Loucy (cell line): ENCODE results near the gene TPMT.

Source experiments
- H2AFZ ChIP-seq: fragments of 200-600 bp; sonication (generic); 2 replicates; pipeline ENCODE4 v1.6.0; 2016; ENCODE audit warnings: antibody characterized with exemption, mild to moderate bottlenecking, low read length, moderate library complexity
- H3F3A ChIP-seq: fragments of 200-600 bp; 2 replicates; pipeline ENCODE4 v1.6.0; 2016; ENCODE audit warnings: antibody characterized with exemption, low read depth, mild to moderate bottlenecking
- H3K27me3 ChIP-seq: fragments of 200-600 bp; sonication (generic); 2 replicates; pipeline ENCODE4 v1.6.1; 2014; ENCODE audit warnings: low read length, mild to moderate bottlenecking; ENCODE audit not compliant: insufficient read depth, poor library complexity, severe bottlenecking
- H3K36me3 ChIP-seq: fragments of 200-600 bp; sonication (generic); 2 replicates; pipeline ENCODE4 v1.6.1; 2016; ENCODE audit warnings: low read length; ENCODE audit not compliant: insufficient read depth
- H3K4me1 ChIP-seq: fragments of 200-600 bp; sonication (generic); 2 replicates; pipeline ENCODE4 v1.5.1; 2014; ENCODE audit warnings: low read length, mild to moderate bottlenecking; ENCODE audit not compliant: insufficient read depth, poor library complexity, severe bottlenecking
- H3K4me2 ChIP-seq: fragments of 200-600 bp; sonication (generic); 2 replicates; pipeline ENCODE4 v1.6.0; 2014; ENCODE audit warnings: antibody characterized with exemption, low read length, low read depth, mild to moderate bottlenecking; ENCODE audit not compliant: poor library complexity, severe bottlenecking
- H3K4me3 ChIP-seq: fragments of 200-600 bp; sonication (generic); 2 replicates; pipeline ENCODE4 v1.5.1; 2014; ENCODE audit warnings: low read length, mild to moderate bottlenecking, mixed read lengths; ENCODE audit not compliant: poor library complexity, severe bottlenecking
- H3K79me2 ChIP-seq: fragments of 200-600 bp; sonication (generic); 2 replicates; pipeline ENCODE4 v1.6.1; 2014; ENCODE audit warnings: low read length; ENCODE audit not compliant: insufficient read depth
- H3K9ac ChIP-seq: fragments of 200-600 bp; sonication (generic); 2 replicates; pipeline ENCODE4 v1.6.0; 2014; ENCODE audit warnings: mild to moderate bottlenecking, low read depth, low read length, moderate library complexity; ENCODE audit not compliant: poor library complexity, severe bottlenecking
- H3K9me2 ChIP-seq: fragments of 200-600 bp; sonication (generic); replicated peaks from 2 replicates; pipeline ENCODE4 v1.6.1; 2016; ENCODE audit warnings: low read depth, low read length, mixed read lengths
- H3K9me3 ChIP-seq: fragments of 200-600 bp; sonication (generic); 2 replicates; pipeline ENCODE4 v1.6.1; 2014; ENCODE audit warnings: mild to moderate bottlenecking, antibody characterized with exemption, low read length, low read depth; ENCODE audit not compliant: insufficient read depth
- H4K20me1 ChIP-seq: fragments of 200-600 bp; sonication (generic); 2 replicates; pipeline ENCODE4 v1.6.0; 2014; ENCODE audit warnings: antibody characterized with exemption, low read length, mild to moderate bottlenecking; ENCODE audit not compliant: insufficient read depth, poor library complexity, severe bottlenecking
- EZH2phosphoT487 ChIP-seq: fragments of 200-600 bp; IDR thresholded peaks from 2 replicates; pipeline ENCODE4 v1.6.1; 2018; ENCODE audit warnings: antibody characterized with exemption, mild to moderate bottlenecking, moderate library complexity, borderline replicate concordance
- TF ChIP-seq, protein P1 (sequence below): fragments of 200-600 bp; sonication (generic); conservative IDR thresholded peaks from 2 replicates; pipeline ENCODE4 v1.5.1; 2014; ENCODE audit warnings: mild to moderate bottlenecking, antibody characterized with exemption, low read length

The TPMT gene

DNA sequence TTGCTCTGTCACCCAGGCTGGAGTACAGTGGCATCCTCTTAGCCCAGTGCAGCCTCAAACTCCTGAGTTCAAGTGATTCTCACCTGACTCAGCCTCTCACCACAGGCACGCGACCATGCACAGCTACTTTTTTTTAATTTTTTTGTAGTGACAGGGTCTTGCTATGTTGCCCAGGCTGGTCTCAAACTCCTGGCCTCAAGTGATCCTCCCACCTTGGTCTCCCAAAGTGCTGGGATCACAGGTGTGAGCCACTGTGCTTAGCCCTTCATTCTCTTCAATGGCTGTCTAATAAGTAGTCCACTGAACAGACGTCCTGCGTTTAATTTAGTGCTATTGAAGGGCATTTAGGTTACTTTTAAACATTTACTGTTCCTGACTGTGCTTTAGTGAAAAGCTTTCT, 27.7 kb upstream of the TPMT start:
- Histone ChIP-seq H3K4me2 (no peak overlapping the region), H3F3A (no peaks in the 10 kb centered on the region), H3K4me1 (peaks cover 17% of the 10 kb centered on the region), H2AFZ (no peak overlapping the region), H4K20me1 (no peaks in the 10 kb centered on the region), H3K9ac (no peak overlapping the region), H3K79me2 (no peaks in the 10 kb centered on the region), H3K9me2 (no peaks in the 10 kb centered on the region), H3K4me3 (no peak overlapping the region), H3K9me3 (no peaks in the 10 kb centered on the region), H3K36me3 (no peaks in the 10 kb centered on the region), H3K27me3 (no peaks in the 10 kb centered on the region)
- no peak for TF ChIP-seq EZH2phosphoT487
- TF ChIP-seq, protein P1, sequence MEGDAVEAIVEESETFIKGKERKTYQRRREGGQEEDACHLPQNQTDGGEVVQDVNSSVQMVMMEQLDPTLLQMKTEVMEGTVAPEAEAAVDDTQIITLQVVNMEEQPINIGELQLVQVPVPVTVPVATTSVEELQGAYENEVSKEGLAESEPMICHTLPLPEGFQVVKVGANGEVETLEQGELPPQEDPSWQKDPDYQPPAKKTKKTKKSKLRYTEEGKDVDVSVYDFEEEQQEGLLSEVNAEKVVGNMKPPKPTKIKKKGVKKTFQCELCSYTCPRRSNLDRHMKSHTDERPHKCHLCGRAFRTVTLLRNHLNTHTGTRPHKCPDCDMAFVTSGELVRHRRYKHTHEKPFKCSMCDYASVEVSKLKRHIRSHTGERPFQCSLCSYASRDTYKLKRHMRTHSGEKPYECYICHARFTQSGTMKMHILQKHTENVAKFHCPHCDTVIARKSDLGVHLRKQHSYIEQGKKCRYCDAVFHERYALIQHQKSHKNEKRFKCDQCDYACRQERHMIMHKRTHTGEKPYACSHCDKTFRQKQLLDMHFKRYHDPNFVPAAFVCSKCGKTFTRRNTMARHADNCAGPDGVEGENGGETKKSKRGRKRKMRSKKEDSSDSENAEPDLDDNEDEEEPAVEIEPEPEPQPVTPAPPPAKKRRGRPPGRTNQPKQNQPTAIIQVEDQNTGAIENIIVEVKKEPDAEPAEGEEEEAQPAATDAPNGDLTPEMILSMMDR, result no peak

GRCh38 chr6:18179770-18180356, 25.0 kb upstream of the TPMT start:
- no peaks in the 10 kb centered on the region for H3K27me3 ChIP-seq
- no peak overlapping the region for H3K4me2 ChIP-seq
- H3K4me3 ChIP-seq, result no peak overlapping the region
- H3K36me3 ChIP-seq, result no peaks in the 10 kb centered on the region
- H3K9ac ChIP-seq, result no peak overlapping the region
- H3F3A ChIP-seq, result no peaks in the 10 kb centered on the region
- H3K4me1 ChIP-seq, result no peaks in the 10 kb centered on the region
- TF ChIP-seq EZH2phosphoT487, result no peak
- TF ChIP-seq, protein P1, result no peak
- H3K9me3 ChIP-seq, result no peaks in the 10 kb centered on the region
- no peaks in the 10 kb centered on the region for H3K9me2 ChIP-seq
- H3K79me2 ChIP-seq, result no peaks in the 10 kb centered on the region
- H4K20me1 ChIP-seq, result no peaks in the 10 kb centered on the region
- no peak overlapping the region for H2AFZ ChIP-seq

DNA sequence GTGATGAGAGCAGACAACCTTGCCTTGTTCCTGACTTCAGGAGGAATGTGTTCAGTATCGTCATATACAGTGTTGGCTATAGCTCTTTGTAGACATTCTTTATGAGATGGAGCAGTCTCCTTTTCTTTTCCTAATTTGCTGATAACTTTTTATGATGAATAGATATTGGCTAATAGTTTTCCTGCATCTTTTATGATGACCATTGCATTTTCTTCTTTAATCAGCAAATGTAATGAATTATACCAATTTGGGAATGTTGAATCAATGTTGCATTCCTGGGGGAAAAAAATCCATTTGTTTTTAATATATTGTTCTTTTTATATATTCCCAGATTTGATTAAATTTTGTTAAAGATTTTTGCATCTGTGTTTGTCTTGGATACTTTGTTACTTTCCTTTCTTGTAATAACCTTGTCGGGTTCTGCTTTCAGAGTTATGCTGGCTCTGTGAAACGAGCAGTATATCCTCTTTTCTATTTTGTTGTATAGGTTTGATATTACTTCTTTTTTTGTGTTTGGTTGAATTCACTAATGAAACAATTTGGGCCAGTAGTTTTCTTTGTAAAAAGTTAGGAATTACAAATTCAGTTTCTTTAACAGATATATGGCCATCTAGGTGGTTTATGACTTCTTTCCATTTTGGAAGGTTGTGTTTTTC, 24.2 kb upstream of the TPMT start:
- no peaks in the 10 kb centered on the region for H3K4me1 ChIP-seq
- no peaks in the 10 kb centered on the region for H4K20me1 ChIP-seq
- no peaks in the 10 kb centered on the region for H3K9me2 ChIP-seq
- no peaks in the 10 kb centered on the region for H3K27me3 ChIP-seq
- no peaks in the 10 kb centered on the region for H3K79me2 ChIP-seq
- no peaks in the 10 kb centered on the region for H3F3A ChIP-seq
- H3K36me3 ChIP-seq, result no peaks in the 10 kb centered on the region; the same call in 1 of the 2 replicates
- H3K4me3 ChIP-seq, result no peak overlapping the region
- no peak overlapping the region for H3K9ac ChIP-seq
- H3K9me3 ChIP-seq, result no peaks in the 10 kb centered on the region
- TF ChIP-seq, protein P1, result no peak
- no peak for TF ChIP-seq EZH2phosphoT487
- no peak overlapping the region for H2AFZ ChIP-seq
- H3K4me2 ChIP-seq, result no peak overlapping the region
